Upper lobe of left lung (tissue), 6 donors: ENCODE measurements around the gene ARHGAP23. TPM values are rescaled to one million over a fixed set of nuclear protein-coding genes. Genes with fewer than 3 reads are reported as not detected.

Experiments used
- ATAC-seq, 2 donors: fragments of 200-7000 bp; cut with Tn5 transposase; one replicate each; pipeline ENCODE4 v1.9.1; 2022; ENCODE audit warnings: mild to moderate bottlenecking in 2 of 2, moderate library complexity in 2 of 2; ENCODE audit not compliant: low FRiP score in 2 of 2
- DNase-seq, 2 donors: peaks; one replicate each; pipeline ENCODE4 v3.0.0-alpha.2; 2019 to 2020
- H3K27ac ChIP-seq, 4 donors: fragments of 200-600 bp; sonication (generic); one replicate each; pipeline ENCODE4 v1.5.1; 2016 to 2019
- H3K27me3 ChIP-seq, 4 donors: fragments of 200-600 bp; sonication (generic); one replicate each; pipeline ENCODE4 v1.5.1; 2017 to 2019
- H3K36me3 ChIP-seq, 4 donors: fragments of 200-600 bp; sonication (generic); one replicate each; pipeline ENCODE4 v1.5.1; 2016 to 2019
- H3K4me1 ChIP-seq, 4 donors: fragments of 200-600 bp; sonication (generic); one replicate each; pipeline ENCODE4 v1.5.1; 2018 to 2019
- H3K4me3 ChIP-seq, 4 donors: fragments of 200-600 bp; sonication (generic); one replicate each; pipeline ENCODE4 v1.5.1; 2017 to 2019; ENCODE audit warnings: mild to moderate bottlenecking in 2 of 4, moderate library complexity in 1 of 4
- H3K9me3 ChIP-seq, 4 donors: fragments of 200-600 bp; sonication (generic); one replicate each; pipeline ENCODE4 v1.5.1; 2018 to 2019
- CTCF ChIP-seq, 6 experiments: fragments of 450-650 bp in 4 of 6; fragments of 200-600 bp in 2 of 6; sonication (generic) in 2 of 6; IDR thresholded peaks; one replicate each; pipeline ENCODE4 v1.5.1; 2016 to 2019; ENCODE audit warnings: antibody characterized with exemption in 6 of 6
- EP300 ChIP-seq, 4 donors: sonication (generic); formaldehyde crosslinking; IDR thresholded peaks; one replicate each; pipeline ENCODE4 v1.5.1; 2017; ENCODE audit warnings: antibody characterized with exemption in 4 of 4, control low read depth in 2 of 4
- POLR2A ChIP-seq, 4 donors: fragments of 450-650 bp; IDR thresholded peaks; one replicate each; pipeline ENCODE4 v1.5.1; 2016 to 2017; ENCODE audit warnings: antibody characterized with exemption in 4 of 4, mild to moderate bottlenecking in 2 of 4
- POLR2AphosphoS5 ChIP-seq, 2 donors: sonication (generic); formaldehyde crosslinking; IDR thresholded peaks; one replicate each; pipeline ENCODE4 v1.5.1; 2017; ENCODE audit warnings: antibody characterized with exemption in 2 of 2
- WGBS, 2 donors: methylation state at CpG; one replicate each; pipeline ENCODE4 v1.1.5; 2017 to 2018; 5-methylcytosine and 5-hydroxymethylcytosine counted together
- total RNA-seq, 6 donors: library from RNA; depleted of rRNA in 4 of 6; stranded (reverse); fragments of >200 nt in 4 of 6; gene quantifications; one replicate each; pipeline versions ENCODE4 v1.1.0 to v1.2.1, GENCODE V29; 2016 to 2021
- donor health status: DM: no; HTN: no; CAD: no; lungs with moderate emphysema.
- donor health status: DM: no; HTN: yes; CAD: no; lungs with severe emphysema.

Gene ARHGAP23
- total RNA-seq, 6 donors from 2014 or later, result 30.4 to 104 (median 70.1) TPM

- ATAC-seq, result peak; percentile 69 to 74
- peak in 1 of 2 donors; percentile 48 for DNase-seq
- H3K4me1 ChIP-seq, result peaks cover 0 to 19% (median 5%) of the 10 kb centered on the region in 4 donors
- no peaks in the 10 kb centered on the region for H3K9me3 ChIP-seq
- no peak for TF ChIP-seq POLR2A (IDR thresholded peaks at IDR 0.05)
- no peak for TF ChIP-seq POLR2AphosphoS5 (IDR thresholded peaks at IDR 0.05)
- no peak for TF ChIP-seq EP300 (IDR thresholded peaks at IDR 0.05)
- TF ChIP-seq CTCF (IDR thresholded peaks at IDR 0.05), result peak; percentile 36 to 56 (median 50)
- H3K27ac ChIP-seq, result no peak overlapping the region
- H3K36me3 ChIP-seq, result peaks cover 0 to 52% (median 20%) of the 10 kb centered on the region in 4 donors
- H3K4me3 ChIP-seq, result peak overlapping the region in 3 of 4 donors; percentile 8 to 17 (median 9)
- H3K27me3 ChIP-seq, result peaks cover 0 to 5% (median 2%) of the 10 kb centered on the region in 4 donors
- WGBS, 2 donors, result 69 to 72% methylated on average over 27 of the region's 27 CpGs
Measured at GRCh38 chr17:38508954-38509771, 80.9 kb downstream of the ARHGAP23 start.

GRCh38 chr17:38509772-38510420 lies 81.6 kb downstream of the ARHGAP23 start:
- H3K27me3 ChIP-seq, result peaks cover 0 to 5% (median 2%) of the 10 kb centered on the region in 4 donors
- DNase-seq (peak in 1 of 2 donors; percentile 85), ATAC-seq (peak in 1 of 2 donors; percentile 19)
- H3K4me3 ChIP-seq, result peak overlapping the region in 3 of 4 donors; percentile 8 to 17 (median 9)
- no peaks in the 10 kb centered on the region for H3K9me3 ChIP-seq
- no peak overlapping the region for H3K27ac ChIP-seq
- TF ChIP-seq CTCF (IDR thresholded peaks at IDR 0.05) (no peak), POLR2A (IDR thresholded peaks at IDR 0.05) (no peak), EP300 (IDR thresholded peaks at IDR 0.05) (no peak), POLR2AphosphoS5 (IDR thresholded peaks at IDR 0.05) (no peak)
- H3K4me1 ChIP-seq, result peaks cover 0 to 19% (median 5%) of the 10 kb centered on the region in 4 donors
- WGBS, 2 donors, result 46 to 58% methylated on average over 27 to 46 of the region's 80 CpGs
- peaks cover 0 to 46% (median 15%) of the 10 kb centered on the region in 4 donors for H3K36me3 ChIP-seq

- H3K4me1 ChIP-seq, result peaks cover 0 to 19% (median 5%) of the 10 kb centered on the region in 4 donors
- H3K27me3 ChIP-seq, result peaks cover 0 to 5% (median 2%) of the 10 kb centered on the region in 4 donors
- no peak overlapping the region for H3K27ac ChIP-seq
- TF ChIP-seq CTCF (IDR thresholded peaks at IDR 0.05) (no peak), POLR2A (IDR thresholded peaks at IDR 0.05) (no peak), EP300 (IDR thresholded peaks at IDR 0.05) (no peak), POLR2AphosphoS5 (IDR thresholded peaks at IDR 0.05) (no peak)
- 54 to 73% methylated on average over 19 to 70 of the region's 86 CpGs for WGBS, 2 donors
- peak overlapping the region in 2 of 4 donors; percentile 8 to 17 for H3K4me3 ChIP-seq
- H3K9me3 ChIP-seq, result no peaks in the 10 kb centered on the region
- DNase-seq (peak in 1 of 2 donors; percentile 87), ATAC-seq (peak in 1 of 2 donors; percentile 15)
- peaks cover 0 to 40% (median 14%) of the 10 kb centered on the region in 4 donors for H3K36me3 ChIP-seq
Measured at GRCh38 chr17:38510421-38511149, 82.3 kb downstream of the ARHGAP23 start.

- no peak overlapping the region for H3K27ac ChIP-seq
- DNase-seq (no peak), ATAC-seq (no peak)
- 79 to 83% methylated on average over 12 to 13 of the region's 15 CpGs for WGBS, 2 donors
- peaks cover 0 to 19% (median 5%) of the 10 kb centered on the region in 4 donors for H3K4me1 ChIP-seq
- H3K27me3 ChIP-seq, result peaks cover 0 to 5% (median 2%) of the 10 kb centered on the region in 4 donors
- no peak overlapping the region for H3K4me3 ChIP-seq
- H3K36me3 ChIP-seq, result peaks cover 0 to 32% (median 9%) of the 10 kb centered on the region in 4 donors
- no peaks in the 10 kb centered on the region for H3K9me3 ChIP-seq
- TF ChIP-seq CTCF (IDR thresholded peaks at IDR 0.05) (no peak), POLR2A (IDR thresholded peaks at IDR 0.05) (no peak), EP300 (IDR thresholded peaks at IDR 0.05) (no peak), POLR2AphosphoS5 (IDR thresholded peaks at IDR 0.05) (no peak)
Measured at GRCh38 chr17:38511150-38512108, 83.2 kb downstream of the ARHGAP23 start.
